Fibroblast of the conjunctiva (primary cell): ENCODE data around the gene DPY19L3.

ENCODE experiments used
- DNase-seq: peaks from one replicate; pipeline ENCODE4 v3.0.0-alpha.2; 2010; ENCODE audit warnings: low read depth

The DPY19L3 gene

GRCh38 chr19:32519023-32519422 is 113.5 kb downstream of the DPY19L3 start:
- DNase-seq: no peak

- DNase-seq: no peak
Observed at GRCh38 chr19:32522967-32523366, 117.4 kb downstream of the DPY19L3 start.

- DNase-seq: no peak
Observed at GRCh38 chr19:32526895-32527294, 121.3 kb downstream of the DPY19L3 start.

GRCh38 chr19:32530773-32531172 is 125.2 kb downstream of the DPY19L3 start:
- no peak for DNase-seq

GRCh38 chr19:32532233-32532632 is 126.7 kb downstream of the DPY19L3 start:
- no peak for DNase-seq
